ENCODE data around the gene CAMTA1. TPM values are rescaled to one million over a fixed set of nuclear protein-coding genes. Genes with fewer than 3 reads are reported as not detected.

CAMTA1 gene
- polyA plus RNA-seq, 1 donor (not counting 4 experiments of a cell fraction or from before 2014, with no cell fraction given), result 51.4 TPM

DNA sequence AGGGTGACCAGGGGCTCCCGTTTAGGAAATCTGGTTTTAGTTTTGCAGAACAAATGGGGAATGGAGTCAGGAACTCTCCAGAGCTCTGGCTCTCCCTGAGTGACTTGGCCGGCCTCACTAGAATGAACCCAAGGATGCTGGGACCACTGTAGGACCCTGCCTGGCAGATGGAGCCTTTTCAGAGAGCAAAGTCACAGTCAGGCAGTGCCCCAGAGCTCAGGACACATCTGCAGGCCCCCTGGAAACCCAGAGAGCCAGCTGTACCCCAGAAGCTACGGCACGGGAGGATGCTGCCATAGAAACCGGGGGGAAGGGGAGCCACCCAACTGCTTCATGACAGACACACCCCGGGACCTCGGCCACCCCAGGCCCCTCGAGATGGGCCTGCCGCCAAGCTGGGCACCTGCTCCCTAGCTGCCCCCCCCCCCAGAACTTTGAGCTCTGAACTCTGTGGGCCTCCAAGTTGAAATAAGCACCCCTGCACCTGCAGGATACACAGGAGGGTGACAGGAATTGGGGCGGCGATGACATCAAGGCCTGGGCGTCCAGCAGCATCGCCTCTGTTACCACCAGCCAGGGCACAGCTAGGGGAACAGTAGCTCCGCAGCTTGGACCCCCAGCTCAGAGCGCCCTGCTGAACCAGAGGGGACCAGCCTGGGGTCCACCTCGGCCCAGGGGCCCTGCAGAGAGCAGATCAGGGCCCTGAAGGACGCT lies 894.1 kb downstream of the CAMTA1 start:
- Histone ChIP-seq H2AFZ (ENCODE audit: control insufficient read depth, low read length) (no peak overlapping the region), H3K4me2 (ENCODE audit: control insufficient read depth, extremely low read depth, insufficient read depth, low read depth, low read length) (no peak overlapping the region), H3K27ac (ENCODE audit: control insufficient read depth, insufficient read depth, low read length) (no peak overlapping the region), H3K9me3 (ENCODE audit: control insufficient read depth, low read depth, low read length) (no peaks in the 10 kb centered on the region), H3K4me1 (ENCODE audit: control insufficient read depth, extremely low read depth, insufficient read depth, low read length) (no peaks in the 10 kb centered on the region), H4K20me1 (ENCODE audit: control insufficient read depth, extremely low read depth, insufficient read depth, low read length) (no peaks in the 10 kb centered on the region), H3K79me2 (ENCODE audit: control insufficient read depth, insufficient read depth, low read length) (no peaks in the 10 kb centered on the region), H3K9me1 (ENCODE audit: control insufficient read depth, extremely low read depth, insufficient read depth, low read length) (no peaks in the 10 kb centered on the region), H3K36me3 (ENCODE audit: control insufficient read depth in 2 of 2, extremely low read depth in 1 of 2, insufficient read depth in 2 of 2, low read length in 2 of 2) (no peaks in the 10 kb centered on the region), H3K4me3 (ENCODE audit: control insufficient read depth in 2 of 3, extremely low read depth in 1 of 3, insufficient read depth in 2 of 3, low read depth in 1 of 3, low read length in 3 of 3) (no peak overlapping the region), H3K9ac (ENCODE audit: control insufficient read depth, extremely low read depth, insufficient read depth, low read length) (no peak overlapping the region), H3K27me3 (ENCODE audit: control insufficient read depth, extremely low read depth, insufficient read depth, low read length) (peaks cover 33% of the 10 kb centered on the region)
- FAIRE-seq (no peak), DNase-seq (ENCODE audit: low read depth, low spot score) (no peak)
- TF ChIP-seq, protein P1, sequence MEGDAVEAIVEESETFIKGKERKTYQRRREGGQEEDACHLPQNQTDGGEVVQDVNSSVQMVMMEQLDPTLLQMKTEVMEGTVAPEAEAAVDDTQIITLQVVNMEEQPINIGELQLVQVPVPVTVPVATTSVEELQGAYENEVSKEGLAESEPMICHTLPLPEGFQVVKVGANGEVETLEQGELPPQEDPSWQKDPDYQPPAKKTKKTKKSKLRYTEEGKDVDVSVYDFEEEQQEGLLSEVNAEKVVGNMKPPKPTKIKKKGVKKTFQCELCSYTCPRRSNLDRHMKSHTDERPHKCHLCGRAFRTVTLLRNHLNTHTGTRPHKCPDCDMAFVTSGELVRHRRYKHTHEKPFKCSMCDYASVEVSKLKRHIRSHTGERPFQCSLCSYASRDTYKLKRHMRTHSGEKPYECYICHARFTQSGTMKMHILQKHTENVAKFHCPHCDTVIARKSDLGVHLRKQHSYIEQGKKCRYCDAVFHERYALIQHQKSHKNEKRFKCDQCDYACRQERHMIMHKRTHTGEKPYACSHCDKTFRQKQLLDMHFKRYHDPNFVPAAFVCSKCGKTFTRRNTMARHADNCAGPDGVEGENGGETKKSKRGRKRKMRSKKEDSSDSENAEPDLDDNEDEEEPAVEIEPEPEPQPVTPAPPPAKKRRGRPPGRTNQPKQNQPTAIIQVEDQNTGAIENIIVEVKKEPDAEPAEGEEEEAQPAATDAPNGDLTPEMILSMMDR (optimal IDR thresholded peaks at IDR 0.05 in 1 of 3, IDR thresholded peaks at IDR 0.05 in 1 of 3, conservative IDR thresholded peaks at IDR 0.05 in 1 of 3; ENCODE audit: extremely low read depth in 1 of 3, insufficient read depth in 2 of 3, low read length in 3 of 3), result no peak
- dilution Hi-C loops (cut with MboI; ENCODE audit: extremely low pct_ligation_motif_present, low sequenced_read_pairs), result no loop called here

DNA sequence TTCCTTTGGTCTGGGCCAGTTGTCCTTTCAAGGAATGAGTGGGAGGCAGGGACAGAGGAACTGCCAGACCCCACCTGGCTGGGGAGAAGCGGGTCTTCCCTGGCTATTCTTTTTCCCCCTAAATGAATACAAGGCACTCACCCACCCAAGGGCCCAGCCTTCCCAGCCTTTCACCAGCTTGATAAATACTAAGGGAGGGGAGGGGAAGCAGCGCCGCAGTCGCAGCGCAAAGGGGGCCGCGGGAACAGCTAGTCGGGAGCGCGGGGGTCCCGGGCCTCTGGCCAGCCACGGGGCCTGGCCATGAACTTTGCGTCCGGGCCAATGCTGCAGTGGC lies 894.6 kb downstream of the CAMTA1 start:
- H3K9ac ChIP-seq (ENCODE audit: control insufficient read depth, extremely low read depth, insufficient read depth, low read length), result no peak overlapping the region
- peak overlapping the region; percentile 54 to 67 (median 57) for H3K4me3 ChIP-seq (ENCODE audit: control insufficient read depth in 2 of 3, extremely low read depth in 1 of 3, insufficient read depth in 2 of 3, low read depth in 1 of 3, low read length in 3 of 3)
- peak overlapping the region; percentile 78 for H2AFZ ChIP-seq (ENCODE audit: control insufficient read depth, low read length)

More for the DNA sequence above, 894.6 kb downstream of the CAMTA1 start:
- Histone ChIP-seq H3K4me2 (ENCODE audit: control insufficient read depth, extremely low read depth, insufficient read depth, low read depth, low read length) (peak overlapping the region; percentile 78), H3K36me3 (ENCODE audit: control insufficient read depth in 2 of 2, extremely low read depth in 1 of 2, insufficient read depth in 2 of 2, low read length in 2 of 2) (no peaks in the 10 kb centered on the region), H4K20me1 (ENCODE audit: control insufficient read depth, extremely low read depth, insufficient read depth, low read length) (no peaks in the 10 kb centered on the region), H3K27ac (ENCODE audit: control insufficient read depth, insufficient read depth, low read length) (no peak overlapping the region), H3K9me3 (ENCODE audit: control insufficient read depth, low read depth, low read length) (no peaks in the 10 kb centered on the region), H3K79me2 (ENCODE audit: control insufficient read depth, insufficient read depth, low read length) (no peaks in the 10 kb centered on the region), H3K4me1 (ENCODE audit: control insufficient read depth, extremely low read depth, insufficient read depth, low read length) (no peaks in the 10 kb centered on the region), H3K9me1 (ENCODE audit: control insufficient read depth, extremely low read depth, insufficient read depth, low read length) (no peaks in the 10 kb centered on the region), H3K27me3 (ENCODE audit: control insufficient read depth, extremely low read depth, insufficient read depth, low read length) (peaks cover 33% of the 10 kb centered on the region)
- no peak for FAIRE-seq
- TF ChIP-seq EZH2 (IDR thresholded peaks at IDR 0.05; ENCODE audit: low read length), result no peak
- TF ChIP-seq, protein P1 (optimal IDR thresholded peaks at IDR 0.05 in 1 of 3, IDR thresholded peaks at IDR 0.05 in 1 of 3, conservative IDR thresholded peaks at IDR 0.05 in 1 of 3; ENCODE audit: extremely low read depth in 1 of 3, insufficient read depth in 2 of 3, low read length in 3 of 3), result no peak
- DNase-seq (ENCODE audit: low read depth, low spot score), result no peak
- dilution Hi-C loops (cut with MboI; ENCODE audit: extremely low pct_ligation_motif_present, low sequenced_read_pairs), result no loop called here

Measured in keratinocyte (primary cell).